H9 (cell line): ENCODE data around the gene FOXD2. TPM values are rescaled to one million over a fixed set of nuclear protein-coding genes. Genes with fewer than 3 reads are reported as not detected.

Source experiments
- DNase-seq: peaks from one replicate; pipeline ENCODE4 v3.0.0-alpha.2; 2017
- H2AFZ ChIP-seq: one replicate; pipeline ENCODE4 v1.6.1; 2013; ENCODE audit warnings: mild to moderate bottlenecking, low read length, control low read depth, moderate library complexity
- H2AK5ac ChIP-seq: 2 replicates; pipeline ENCODE4 v1.6.1; 2013; ENCODE audit warnings: low read length, control low read depth, mixed read lengths; ENCODE audit not compliant: insufficient read length
- H2BK120ac ChIP-seq: one replicate; pipeline ENCODE4 v1.6.1; 2013; ENCODE audit warnings: low read depth, mild to moderate bottlenecking, low read length, control low read depth, inconsistent platforms; ENCODE audit not compliant: poor library complexity, severe bottlenecking
- H2BK12ac ChIP-seq: 2 replicates; pipeline ENCODE4 v1.6.1; 2013; ENCODE audit warnings: low read length, control low read depth, mixed read lengths, low read depth; ENCODE audit not compliant: insufficient read length
- H2BK15ac ChIP-seq: 2 replicates; pipeline ENCODE4 v1.6.1; 2013; ENCODE audit warnings: low read depth, low read length, control low read depth
- H2BK20ac ChIP-seq: one replicate; pipeline ENCODE4 v1.6.1; 2013; ENCODE audit warnings: low read depth, mild to moderate bottlenecking, low read length, control low read depth, inconsistent platforms; ENCODE audit not compliant: poor library complexity, severe bottlenecking
- H2BK5ac ChIP-seq: 2 replicates; pipeline ENCODE4 v1.6.1; 2013; ENCODE audit warnings: low read length, control low read depth, mixed read lengths; ENCODE audit not compliant: insufficient read length
- H3K14ac ChIP-seq: 2 replicates; pipeline ENCODE4 v1.6.1; 2013; ENCODE audit warnings: low read length, control low read depth; ENCODE audit not compliant: insufficient read depth
- H3K18ac ChIP-seq: 2 replicates; pipeline ENCODE4 v1.6.1; 2013; ENCODE audit warnings: low read depth, mild to moderate bottlenecking, mixed read lengths, low read length, control low read depth; ENCODE audit not compliant: insufficient read length
- H3K23ac ChIP-seq: 2 replicates; pipeline ENCODE4 v1.6.1; 2013; ENCODE audit warnings: low read length, control low read depth, mixed read lengths, low read depth; ENCODE audit not compliant: insufficient read length
- H3K23me2 ChIP-seq: 2 replicates; pipeline ENCODE4 v1.6.1; 2013; ENCODE audit warnings: low read depth, mild to moderate bottlenecking, mixed read lengths, low read length, control low read depth; ENCODE audit not compliant: insufficient read length, poor library complexity, severe bottlenecking
- H3K27ac ChIP-seq: 2 replicates; pipeline ENCODE4 v1.5.1; 2013; ENCODE audit warnings: low read length, control low read depth, mixed read lengths, low read depth; ENCODE audit not compliant: insufficient read length
- H3K27me3 ChIP-seq: 2 replicates; pipeline ENCODE4 v1.6.1; 2013; ENCODE audit warnings: low read length, control low read depth, inconsistent platforms; ENCODE audit not compliant: insufficient read depth
- H3K4ac ChIP-seq: 2 replicates; pipeline ENCODE4 v1.6.1; 2013; ENCODE audit warnings: low read depth, mild to moderate bottlenecking, control low read depth, inconsistent platforms, low read length, moderate library complexity
- H3K4me1 ChIP-seq: 2 replicates; pipeline ENCODE4 v1.6.1; 2013; ENCODE audit warnings: low read length, control low read depth, inconsistent platforms; ENCODE audit not compliant: insufficient read depth
- H3K4me2 ChIP-seq: 2 replicates; pipeline ENCODE4 v1.6.1; 2013; ENCODE audit warnings: low read length, control low read depth, mixed read lengths; ENCODE audit not compliant: insufficient read length, insufficient read depth
- H3K56ac ChIP-seq: 2 replicates; pipeline ENCODE4 v1.6.1; 2013; ENCODE audit warnings: low read depth, mild to moderate bottlenecking, mixed read lengths, low read length, control low read depth; ENCODE audit not compliant: insufficient read length
- H3K79me1 ChIP-seq: 2 replicates; pipeline ENCODE4 v1.6.1; 2013; ENCODE audit warnings: low read depth, mild to moderate bottlenecking, moderate library complexity, low read length, control low read depth, inconsistent platforms; ENCODE audit not compliant: insufficient read depth, poor library complexity, severe bottlenecking
- H3K79me2 ChIP-seq: 2 replicates; pipeline ENCODE4 v1.6.1; 2013; ENCODE audit warnings: low read length, control low read depth, inconsistent platforms; ENCODE audit not compliant: insufficient read depth
- H3K9ac ChIP-seq: 2 replicates; pipeline ENCODE4 v1.6.1; 2013; ENCODE audit warnings: low read length, control low read depth, mixed read lengths; ENCODE audit not compliant: insufficient read length; ENCODE audit errors: extremely low read depth
- H3K9me3 ChIP-seq: one replicate; pipeline ENCODE4 v1.6.1; 2013; ENCODE audit warnings: low read depth, low read length, inconsistent platforms; ENCODE audit not compliant: control insufficient read depth
- H3T11ph ChIP-seq: one replicate; pipeline ENCODE4 v1.6.1; 2013; ENCODE audit warnings: mild to moderate bottlenecking, low read length, control low read depth, inconsistent platforms
- H4K20me1 ChIP-seq: one replicate; pipeline ENCODE4 v1.6.1; 2013; ENCODE audit not compliant: control insufficient read depth, insufficient read length, insufficient read depth
- H4K5ac ChIP-seq: 2 replicates; pipeline ENCODE4 v1.6.1; 2013; ENCODE audit warnings: low read depth, mild to moderate bottlenecking, mixed read lengths, low read length, control low read depth; ENCODE audit not compliant: insufficient read length
- H4K8ac ChIP-seq: replicated peaks from 2 replicates; pipeline ENCODE4 v1.6.1; 2013; ENCODE audit warnings: low read length, control low read depth, mixed read lengths, low read depth; ENCODE audit not compliant: insufficient read length
- H4K91ac ChIP-seq: 2 replicates; pipeline ENCODE4 v1.6.1; 2013; ENCODE audit warnings: low read depth, mild to moderate bottlenecking, moderate library complexity, mixed read lengths, low read length, control low read depth; ENCODE audit not compliant: insufficient read length
- H3K27ac Mint-ChIP-seq, 3 experiments: 2 replicates in 2 of 3; 3 replicates in 1 of 3; pipeline ENCODE4 v1.8.0; 2020 to 2021; ENCODE audit warnings: mixed read lengths in 3 of 3, mild to moderate bottlenecking in 1 of 3, moderate library complexity in 1 of 3
- H3K27me3 Mint-ChIP-seq: 2 replicates; pipeline ENCODE4 v1.8.0; 2021; ENCODE audit warnings: low read depth, mild to moderate bottlenecking, moderate library complexity, mixed read lengths
- H3K36me3 Mint-ChIP-seq, 3 experiments: 2 replicates in 2 of 3; 3 replicates in 1 of 3; pipeline ENCODE4 v1.8.0; 2020 to 2021; ENCODE audit warnings: low read depth in 3 of 3, mixed read lengths in 3 of 3; ENCODE audit not compliant: insufficient read depth in 1 of 3
- H3K4me1 Mint-ChIP-seq, 2 experiments: 2 replicates each; pipeline ENCODE4 v1.8.0; 2020; ENCODE audit warnings: mixed read lengths in 2 of 2
- H3K4me3 Mint-ChIP-seq, 2 experiments: 2 replicates in 1 of 2; 3 replicates in 1 of 2; pipeline ENCODE4 v1.8.0; 2020 to 2021; ENCODE audit warnings: mild to moderate bottlenecking in 2 of 2, mixed read lengths in 2 of 2, moderate library complexity in 1 of 2
- H3K9me3 Mint-ChIP-seq, 2 experiments: 2 replicates in 1 of 2; 3 replicates in 1 of 2; pipeline ENCODE4 v1.8.0; 2020; ENCODE audit warnings: mild to moderate bottlenecking in 2 of 2, mixed read lengths in 2 of 2, moderate library complexity in 1 of 2
- CTCF ChIP-seq: fragments of 200-600 bp; sonication (generic); conservative IDR thresholded peaks from 3 replicates; pipeline ENCODE4 v1.8.0; 2021; ENCODE audit warnings: antibody characterized with exemption, mild to moderate bottlenecking
- WGBS: extraction: QIAGEN DNeasy Blood & Tissue Kit; methylation state at CpG from one replicate; pipeline ENCODE4 v1.1.7; 2013; ENCODE audit warnings: missing lambda C conversion rate, low lambda C conversion rate, mixed read lengths; ENCODE audit not compliant: insufficient read length; ENCODE audit errors: extremely low coverage; 5-methylcytosine and 5-hydroxymethylcytosine counted together
- total RNA-seq: library from RNA; stranded (reverse); gene quantifications from 2 replicates; pipeline ENCODE4 v1.2.1, GENCODE V29; 2021

The FOXD2 gene
- total RNA-seq, 1 experiment from 2014 or later: not detected

GRCh38 chr1:47479664-47480063 lies 41.8 kb downstream of the FOXD2 start:
- peaks cover 0 to 4% (median 0%) of the 10 kb centered on the region in 3 experiments; a peak in 1 of 7 replicates for H3K36me3 Mint-ChIP-seq
- peaks cover 1 to 3% of the 10 kb centered on the region in 2 experiments; a peak in 2 of 5 replicates for H3K9me3 Mint-ChIP-seq
- Histone ChIP-seq H4K5ac (no peak overlapping the region), H4K20me1 (no peaks in the 10 kb centered on the region), H3T11ph (no peak overlapping the region), H4K91ac (no peak overlapping the region), H2AFZ (no peak overlapping the region), H4K8ac (no peak overlapping the region), H3K14ac (no peak overlapping the region), H2BK20ac (no peak overlapping the region), H3K56ac (no peak overlapping the region), H3K23ac (no peak overlapping the region), H3K79me1 (no peaks in the 10 kb centered on the region), H3K4me1 (no peaks in the 10 kb centered on the region), H2AK5ac (no peak overlapping the region), H3K23me2 (no peaks in the 10 kb centered on the region), H3K27ac (no peak overlapping the region), H3K79me2 (no peaks in the 10 kb centered on the region), H3K4me2 (no peak overlapping the region), H2BK5ac (no peak overlapping the region), H2BK120ac (no peak overlapping the region), H3K18ac (no peak overlapping the region), H3K27me3 (no peaks in the 10 kb centered on the region), H3K4ac (no peak overlapping the region), H2BK12ac (no peak overlapping the region), H3K9ac (no peak overlapping the region), H3K9me3 (no peaks in the 10 kb centered on the region), H2BK15ac (no peak overlapping the region)
- peaks cover 58% of the 10 kb centered on the region for H3K27me3 Mint-ChIP-seq
- no peak overlapping the region for H3K4me3 Mint-ChIP-seq
- no peak overlapping the region for H3K27ac Mint-ChIP-seq
- DNase-seq: no peak
- TF ChIP-seq CTCF: no peak
- H3K4me1 Mint-ChIP-seq: peaks cover 5 to 15% of the 10 kb centered on the region in 2 experiments
- WGBS: no CpG with 5 or more reads among the region's 6 CpGs
